ENCODE data around the gene KIF21B.
A peak's percentile ranks its signal among the peaks of the same experiment; 100 is the strongest.

The KIF21B gene

DNA sequence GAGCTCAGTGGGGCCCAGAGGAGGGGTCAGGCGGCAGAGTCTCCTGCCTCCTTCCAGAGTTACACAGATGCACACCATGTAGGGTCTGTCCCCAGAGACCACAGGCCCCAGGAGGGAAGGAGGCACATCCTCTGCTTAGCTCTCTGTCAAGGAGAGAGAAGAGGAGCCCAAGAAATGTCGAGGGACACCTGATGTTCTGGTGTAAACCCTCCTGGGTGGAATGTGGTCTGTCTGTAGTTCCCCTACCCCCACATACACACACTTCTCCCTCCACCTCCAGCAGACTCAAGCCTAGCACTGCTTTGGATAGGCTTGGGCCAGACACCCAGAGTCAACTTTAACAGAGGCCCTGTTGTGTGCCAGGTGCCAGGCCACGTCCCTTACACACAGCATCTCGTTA lies 34.2 kb downstream of the KIF21B start:
- DNase-seq = no peak

DNA sequence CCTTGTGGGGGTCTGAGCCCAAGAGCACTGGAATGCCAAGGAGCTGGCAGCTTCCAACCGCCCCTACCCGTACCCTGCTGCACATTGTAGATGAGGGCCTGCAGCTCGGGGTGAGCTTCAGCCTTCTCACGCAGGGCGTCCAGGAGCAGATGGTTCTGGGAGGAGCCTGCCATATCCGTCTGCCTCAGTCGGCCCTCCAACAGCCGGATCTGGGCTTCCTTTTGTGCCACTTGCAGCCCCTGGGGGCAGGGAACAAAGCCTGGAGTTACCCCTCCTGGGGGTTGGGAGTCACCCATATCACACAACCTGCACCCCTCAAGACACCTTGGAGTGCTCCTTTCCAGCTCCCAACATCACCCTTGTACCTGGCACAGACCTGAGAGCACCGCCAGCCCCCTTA lies 34.8 kb downstream of the KIF21B start:
- no peak for DNase-seq

DNA sequence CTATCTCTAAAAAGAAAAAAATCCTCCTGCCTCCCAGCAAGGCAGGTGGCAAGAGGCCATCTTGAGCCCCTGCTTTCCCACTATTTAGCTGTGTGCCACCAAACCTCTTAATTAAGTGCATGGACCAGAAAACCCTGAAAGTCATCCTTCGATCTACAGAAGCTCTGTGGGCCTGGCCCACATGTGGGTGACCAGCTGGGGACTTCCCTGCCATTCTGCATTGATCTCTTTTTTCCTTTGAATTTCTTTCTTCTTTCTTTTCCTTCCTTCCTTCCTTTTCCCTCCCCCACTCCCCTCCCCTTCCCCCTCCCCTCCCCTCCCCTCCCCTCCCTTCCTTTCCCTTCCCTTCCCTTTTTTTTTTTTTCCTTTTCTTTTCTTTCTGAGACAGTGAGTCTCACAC lies 38.0 kb downstream of the KIF21B start:
- DNase-seq = no peak

DNA sequence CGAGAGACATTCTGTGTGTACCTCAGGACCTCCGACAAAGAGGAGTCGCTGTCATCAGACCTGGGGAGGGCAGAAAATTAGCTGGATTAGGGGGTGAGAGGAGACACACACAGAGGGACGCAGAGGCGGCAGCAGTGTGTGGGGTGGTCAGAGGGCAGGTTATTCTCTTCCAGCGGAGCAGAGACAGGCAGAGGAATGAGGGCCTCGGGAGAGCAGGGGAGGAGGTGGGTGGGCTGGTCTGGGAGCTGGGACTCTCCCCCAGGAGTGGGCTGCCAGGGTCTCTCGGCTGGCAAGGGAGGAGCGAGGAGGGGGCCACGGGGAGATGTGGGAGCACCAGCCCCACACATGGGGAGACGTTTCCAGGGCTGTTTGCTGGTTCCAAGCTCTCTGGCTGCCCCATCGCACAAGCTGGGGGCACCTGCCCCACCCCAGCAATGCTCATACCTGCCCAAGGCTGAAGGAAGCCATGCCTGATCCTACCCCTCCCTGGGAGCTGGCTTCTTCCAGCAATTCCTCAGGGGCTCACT lies 40.4 kb downstream of the KIF21B start:
- DNase-seq = no peak

DNA sequence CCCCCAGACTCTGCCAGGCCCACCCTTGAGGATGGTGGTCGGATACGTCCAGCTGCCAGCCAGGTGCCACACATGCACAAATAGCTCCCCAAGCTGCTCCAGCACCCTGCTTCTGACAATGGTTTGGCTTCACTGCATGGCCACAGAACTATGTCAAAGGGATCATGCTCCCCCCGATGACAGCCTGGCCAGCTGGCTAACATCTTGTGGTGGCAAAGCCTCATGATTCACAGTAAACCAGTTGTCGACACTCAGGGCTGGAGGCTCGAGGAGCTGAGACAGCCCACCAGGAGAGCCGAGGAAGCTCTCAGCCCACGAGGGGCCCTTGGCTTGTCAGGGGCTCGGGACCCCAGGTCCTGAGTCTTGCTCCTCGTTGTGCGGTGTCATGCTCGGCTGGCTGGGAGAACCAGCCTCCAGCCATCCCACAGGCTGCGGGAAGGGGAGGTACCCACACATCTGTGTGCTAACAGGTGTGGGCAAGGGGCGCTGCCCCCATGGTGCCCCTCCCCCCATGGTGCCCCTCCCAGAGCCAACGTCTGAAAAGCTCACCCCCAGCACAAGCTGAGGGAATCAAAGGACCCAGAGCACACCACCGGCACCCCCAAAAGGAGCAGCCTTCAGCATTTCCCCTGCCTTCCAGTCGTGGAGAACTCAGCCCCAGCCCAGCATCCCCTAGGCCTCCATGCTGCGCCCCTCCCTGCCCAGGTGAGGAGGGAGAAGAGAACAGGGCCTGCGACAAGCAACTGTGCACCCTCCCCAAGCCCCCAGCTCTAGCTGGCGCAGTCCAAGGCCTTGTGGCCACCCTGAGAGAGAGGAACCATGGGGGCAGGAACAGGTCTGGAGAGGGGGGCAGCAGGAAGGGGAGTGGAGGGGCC lies 41.2 kb downstream of the KIF21B start:
- no peak for DNase-seq

DNA sequence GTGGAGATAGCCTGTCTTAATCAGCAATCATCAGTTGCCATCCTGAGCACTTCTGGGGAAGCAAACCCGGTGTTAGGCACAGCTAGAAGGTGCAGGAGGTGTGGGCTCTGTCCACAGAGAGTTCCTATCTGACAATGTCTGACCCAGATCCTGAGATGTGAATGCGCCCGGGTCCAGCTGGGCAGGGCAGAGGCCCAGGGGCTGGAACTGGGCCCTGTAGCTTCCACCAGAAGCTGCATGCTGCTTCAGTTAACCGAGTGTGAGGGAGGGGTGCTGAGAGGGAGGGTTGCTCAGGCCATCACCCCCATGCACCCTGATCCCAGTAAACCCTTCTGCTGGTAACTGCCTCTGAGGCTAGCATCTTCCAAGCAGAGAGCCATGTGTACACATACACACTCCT lies 42.2 kb downstream of the KIF21B start:
- DNase-seq = no peak

DNA sequence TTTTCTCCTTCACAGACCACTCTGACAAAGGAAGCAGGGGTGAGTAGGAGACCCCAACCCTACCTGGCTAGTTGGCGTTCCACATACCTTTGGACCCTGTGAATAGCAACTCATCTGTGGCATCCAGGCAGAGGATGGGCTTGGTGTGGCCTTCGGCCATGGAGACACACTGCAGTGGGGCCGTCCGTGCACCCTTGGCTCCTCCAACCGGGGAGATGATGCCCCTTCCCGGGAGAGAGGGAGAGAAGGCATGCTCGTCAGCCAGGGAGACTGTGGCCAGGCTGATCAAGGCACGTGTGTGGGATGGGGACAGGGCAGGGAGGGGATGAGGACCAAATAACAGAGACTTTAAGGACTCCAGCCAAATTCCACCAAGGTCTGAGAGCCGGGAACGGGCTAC lies 42.6 kb downstream of the KIF21B start:
- no peak for DNase-seq

DNA sequence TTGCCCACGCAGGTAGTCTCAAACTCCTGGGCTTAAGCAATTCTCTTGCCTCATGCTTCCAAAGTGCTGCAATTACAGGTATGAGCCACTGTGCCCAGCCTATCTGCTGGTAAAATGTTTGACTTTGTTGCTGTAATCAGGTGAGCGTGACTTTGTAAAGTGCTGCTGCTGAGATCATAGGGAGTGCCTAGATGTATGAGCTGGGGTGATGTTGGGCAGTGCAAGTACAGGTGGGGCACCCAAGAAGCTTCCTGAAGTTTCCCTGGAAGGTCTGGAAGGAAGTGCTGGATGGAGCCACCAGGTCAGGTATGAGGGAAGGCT lies 43.1 kb downstream of the KIF21B start:
- DNase-seq = no peak

DNA sequence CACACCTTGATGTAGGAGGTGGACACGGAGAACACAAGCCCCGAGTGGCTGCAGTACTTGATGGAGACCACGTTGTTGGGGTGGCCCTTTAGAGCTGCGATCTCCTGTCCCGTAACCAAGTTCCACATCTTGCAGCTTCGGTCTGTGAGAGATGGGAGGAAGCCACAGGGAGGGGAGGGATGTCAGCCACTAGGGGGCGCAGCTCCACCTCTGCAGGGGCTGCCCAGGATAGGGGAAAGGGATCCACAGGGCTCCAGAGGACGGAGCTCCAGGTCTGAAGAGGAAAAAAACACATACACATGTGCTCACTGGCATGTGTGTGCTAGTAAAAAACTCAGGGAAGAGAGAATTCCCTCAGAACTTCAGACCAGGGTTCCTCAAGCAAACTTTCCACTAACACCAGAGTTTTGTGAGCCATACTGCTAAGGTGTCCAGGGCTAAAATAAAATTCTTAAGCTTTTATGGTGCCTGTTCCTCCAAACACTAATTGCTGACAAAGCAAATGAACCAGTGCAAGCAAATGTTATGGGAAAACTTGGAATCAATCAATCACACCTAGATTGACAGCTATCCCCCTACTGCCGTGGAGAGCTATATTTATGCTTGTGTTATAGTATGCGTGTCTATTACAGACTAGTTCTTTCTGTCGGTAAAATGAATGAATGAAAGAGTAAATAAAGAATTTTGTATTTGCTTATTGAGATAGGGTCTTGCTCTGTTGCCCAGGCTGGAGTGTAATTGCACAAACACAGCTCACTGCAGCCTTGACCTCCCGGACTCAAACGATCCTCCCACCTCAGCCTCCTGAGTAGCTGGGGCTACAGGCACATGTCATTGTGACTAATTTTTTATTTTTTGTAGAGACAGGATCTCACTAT lies 43.7 kb downstream of the KIF21B start:
- peak; percentile 79 for DNase-seq

DNA sequence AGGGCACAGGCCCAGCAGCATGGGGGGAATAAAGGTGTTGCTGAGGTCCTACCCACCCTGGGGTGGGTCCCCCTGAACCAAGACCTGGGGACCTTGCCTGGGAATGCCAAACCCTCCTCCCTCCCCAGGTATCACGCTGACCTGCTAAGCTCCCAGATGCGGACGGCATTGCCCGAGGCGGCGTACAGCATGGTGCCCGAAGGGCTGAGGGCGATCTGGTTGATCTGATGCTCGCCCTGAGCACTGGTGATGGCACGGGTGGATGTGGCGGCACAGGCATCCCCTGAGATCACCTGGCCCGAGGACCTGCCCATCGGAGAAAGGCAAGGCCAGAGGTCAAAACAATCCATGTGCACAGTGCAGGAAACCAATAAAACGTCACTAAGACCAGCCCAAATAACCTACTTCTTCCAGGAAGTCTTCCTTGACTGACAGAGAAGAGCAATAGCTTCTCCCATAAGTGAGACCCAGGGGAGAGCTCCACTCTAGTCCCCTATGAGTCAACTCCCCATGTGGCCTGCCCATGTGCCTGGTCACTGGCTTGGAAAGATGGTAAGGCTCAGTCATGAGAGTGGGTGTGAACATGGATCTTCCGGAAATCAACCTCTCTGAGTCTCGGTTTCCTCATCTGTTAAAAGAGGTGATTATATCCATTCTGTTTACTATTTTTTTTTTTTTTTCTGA lies 46.3 kb downstream of the KIF21B start:
- no peak for DNase-seq

DNA sequence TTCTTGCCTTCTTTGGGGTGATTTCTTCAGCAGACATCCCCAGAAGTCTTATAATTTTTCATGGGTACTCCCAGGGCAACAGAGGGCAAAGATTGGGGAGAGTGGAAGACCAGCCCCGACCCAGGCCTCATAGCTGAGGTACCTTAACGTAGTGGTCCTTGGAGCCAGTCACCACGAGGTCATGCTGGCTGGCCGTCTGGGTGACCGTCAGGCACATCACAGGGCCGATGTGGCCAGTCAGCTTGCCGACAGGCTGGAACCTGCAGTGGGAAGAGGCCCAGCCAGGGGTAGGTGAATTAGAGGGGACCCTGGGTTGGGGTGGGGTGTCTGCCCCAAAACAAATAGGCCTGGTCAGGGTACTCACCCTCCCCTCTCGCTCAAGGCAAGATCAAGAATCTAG lies 46.9 kb downstream of the KIF21B start:
- no peak for DNase-seq

DNA sequence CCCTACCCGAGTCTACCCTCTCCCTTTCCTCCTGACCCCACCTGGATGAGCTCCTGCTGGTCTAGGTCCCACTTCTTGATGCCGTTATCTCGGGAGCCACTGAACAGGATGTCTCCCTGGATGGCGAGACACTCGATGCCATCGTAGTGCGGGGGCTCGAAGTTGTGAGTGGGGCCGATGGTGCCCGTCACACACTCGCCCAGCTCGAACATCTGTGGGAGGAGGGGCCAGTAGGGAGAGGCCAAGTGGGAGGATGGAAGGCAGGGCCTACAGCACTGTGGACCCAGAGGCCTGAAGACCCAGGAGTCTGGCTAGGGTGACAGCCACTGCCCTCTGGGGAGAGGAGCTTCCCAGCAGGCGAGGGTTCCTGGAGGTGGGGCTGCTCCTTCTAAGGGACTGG lies 48.1 kb downstream of the KIF21B start:
- no peak for DNase-seq

DNA sequence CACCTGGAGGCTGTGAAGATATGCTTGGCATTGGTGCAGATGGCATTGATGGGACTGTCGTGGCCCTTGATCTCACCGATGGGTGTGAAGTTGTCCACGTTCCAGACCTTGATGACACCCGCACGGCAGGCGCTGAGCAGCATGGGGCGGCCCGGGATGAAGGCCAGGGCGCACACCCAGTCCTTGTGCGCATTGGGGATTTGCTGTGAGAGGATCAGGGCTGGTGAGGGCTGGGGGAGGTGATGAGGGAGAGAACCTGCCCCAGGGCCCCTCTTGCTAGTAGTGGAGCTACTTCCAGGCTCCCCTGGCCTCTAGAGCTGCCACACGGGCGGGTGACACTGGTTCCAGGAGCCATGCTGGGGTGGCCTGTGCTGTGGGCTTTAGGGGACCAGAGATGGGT lies 48.8 kb downstream of the KIF21B start:
- no peak for DNase-seq

DNA sequence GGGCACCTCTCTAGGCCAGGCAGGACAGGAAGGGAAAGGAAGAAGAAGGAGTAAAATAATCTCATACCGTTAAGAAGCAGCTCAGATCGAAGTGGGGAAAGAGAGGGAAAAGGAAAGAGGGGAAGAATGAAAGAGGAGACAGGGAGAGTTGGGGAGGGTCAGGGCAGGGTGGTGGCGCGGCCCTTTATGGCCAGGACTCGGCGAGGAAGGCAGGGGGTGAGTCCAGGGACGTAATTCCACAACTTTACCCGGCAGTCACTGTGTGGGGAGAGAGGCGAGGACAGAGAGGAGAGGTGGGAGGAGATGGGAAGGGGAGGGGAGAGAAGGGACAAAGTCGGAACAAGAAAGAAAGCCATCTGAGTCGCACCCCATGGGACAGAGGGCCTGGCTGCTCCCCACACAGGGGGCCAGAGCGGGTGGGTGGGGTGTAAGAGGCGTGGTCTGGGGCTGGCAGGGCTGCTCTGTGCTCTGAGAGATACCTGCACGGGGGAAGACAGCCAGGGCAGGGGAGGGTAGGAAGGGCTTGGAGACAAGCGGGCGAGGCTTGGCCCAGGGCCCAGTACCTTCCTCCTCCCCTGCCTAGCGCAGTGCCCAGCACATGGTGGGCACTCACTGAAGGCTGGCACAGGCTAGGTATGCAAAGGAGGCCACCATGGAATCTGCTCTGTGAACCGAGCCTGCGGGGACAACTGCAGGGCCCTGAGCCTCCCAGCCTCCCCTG lies 49.4 kb downstream of the KIF21B start:
- DNase-seq = peak; percentile 63

DNA sequence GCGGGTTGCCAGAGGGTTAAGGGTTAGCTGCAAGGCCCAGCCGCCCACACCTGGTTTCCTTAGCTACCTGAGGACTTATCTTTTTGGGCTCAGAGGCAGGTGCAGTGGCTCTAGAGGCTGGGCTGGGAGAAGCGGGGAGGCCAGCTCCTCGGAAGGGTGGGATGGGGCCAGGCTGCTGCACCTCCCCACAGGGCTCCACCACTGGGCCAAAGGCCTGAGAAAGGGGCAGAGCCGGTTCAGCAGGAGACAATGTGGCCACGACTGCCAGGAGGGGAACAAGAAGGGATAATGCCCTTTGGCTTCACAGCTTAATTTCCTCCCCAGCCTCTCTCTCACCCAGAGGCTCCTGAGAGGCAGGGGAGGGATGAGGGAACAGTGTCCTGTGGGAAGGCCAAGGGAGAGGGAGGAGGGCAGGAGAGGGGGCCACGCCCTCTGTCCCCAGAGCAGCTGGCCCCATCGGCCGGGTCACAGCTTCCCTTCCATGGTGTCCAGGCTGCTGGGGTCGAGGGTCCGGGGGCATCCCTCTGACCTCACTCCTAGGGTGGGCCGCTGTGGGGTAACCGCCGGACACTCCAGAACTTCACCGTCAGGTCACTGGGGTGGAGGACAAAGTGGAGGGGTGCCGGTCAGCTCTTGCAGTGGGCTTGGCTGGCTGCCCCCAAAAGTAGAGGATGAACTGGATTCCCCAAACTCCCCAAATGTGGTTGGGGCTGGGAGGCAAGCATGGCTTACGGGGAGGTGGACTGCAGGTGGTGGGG lies 50.4 kb downstream of the KIF21B start:
- DNase-seq = no peak

DNA sequence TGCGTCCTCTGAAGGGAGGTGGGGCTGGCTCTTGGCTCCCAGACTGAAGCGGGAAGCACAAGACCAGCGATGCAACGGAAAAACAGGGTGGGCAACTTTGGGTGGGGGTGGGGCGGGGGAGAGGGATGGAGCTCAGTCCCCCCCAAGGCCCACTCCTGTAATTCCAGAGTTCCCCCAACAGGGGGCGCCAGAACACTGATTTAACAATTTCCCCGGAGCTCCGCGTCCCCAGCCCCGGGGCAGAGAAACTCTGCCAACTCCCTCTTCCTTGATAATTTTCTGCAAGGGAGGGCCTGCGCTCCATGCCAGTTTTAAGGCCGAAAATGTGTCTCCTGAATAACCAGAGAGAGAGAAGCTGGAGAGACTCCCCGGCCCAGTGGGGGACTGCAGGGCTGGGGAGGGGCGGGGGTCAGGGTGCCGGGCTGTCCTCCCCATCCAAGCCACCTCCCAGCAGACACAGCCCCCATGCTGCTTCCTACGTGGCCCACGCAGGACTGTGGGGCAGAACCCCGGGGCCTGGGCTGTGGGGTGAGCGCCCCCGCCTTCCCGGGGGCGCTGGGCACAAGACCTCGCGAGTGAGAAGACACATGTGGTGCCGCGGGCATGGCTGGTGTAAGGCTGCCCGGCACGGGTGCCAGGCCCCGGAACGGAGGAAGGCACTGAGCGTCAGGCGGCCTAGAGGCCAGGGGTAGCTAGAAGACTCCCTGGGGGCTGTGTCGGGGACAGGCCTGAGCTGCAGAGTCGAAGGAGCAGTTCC lies 51.4 kb downstream of the KIF21B start:
- peak; percentile 51 for DNase-seq

DNA sequence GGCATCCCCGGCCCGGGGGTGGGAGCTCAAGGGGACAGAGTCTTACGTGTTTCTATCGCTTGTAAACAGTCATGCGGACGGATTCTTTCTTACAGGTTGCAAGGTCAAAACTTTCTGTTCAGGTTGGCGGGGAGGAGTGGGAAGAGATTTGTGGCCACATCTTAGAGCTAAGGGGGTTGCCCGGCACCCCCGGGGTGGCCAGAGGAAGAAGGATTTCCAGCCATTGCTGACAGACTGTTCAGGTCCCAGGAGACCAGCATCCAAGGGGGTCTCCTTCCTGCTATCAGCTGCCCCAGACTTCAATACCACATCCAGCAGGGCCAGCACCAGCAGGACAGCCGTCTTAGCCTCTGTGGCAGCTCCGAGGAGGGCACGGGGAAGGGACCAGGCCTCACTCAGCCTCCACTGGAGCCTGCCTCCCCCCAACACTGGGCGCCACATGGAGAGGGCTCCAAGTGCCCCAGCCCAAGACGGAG lies 52.0 kb downstream of the KIF21B start:
- no peak for DNase-seq

DNA sequence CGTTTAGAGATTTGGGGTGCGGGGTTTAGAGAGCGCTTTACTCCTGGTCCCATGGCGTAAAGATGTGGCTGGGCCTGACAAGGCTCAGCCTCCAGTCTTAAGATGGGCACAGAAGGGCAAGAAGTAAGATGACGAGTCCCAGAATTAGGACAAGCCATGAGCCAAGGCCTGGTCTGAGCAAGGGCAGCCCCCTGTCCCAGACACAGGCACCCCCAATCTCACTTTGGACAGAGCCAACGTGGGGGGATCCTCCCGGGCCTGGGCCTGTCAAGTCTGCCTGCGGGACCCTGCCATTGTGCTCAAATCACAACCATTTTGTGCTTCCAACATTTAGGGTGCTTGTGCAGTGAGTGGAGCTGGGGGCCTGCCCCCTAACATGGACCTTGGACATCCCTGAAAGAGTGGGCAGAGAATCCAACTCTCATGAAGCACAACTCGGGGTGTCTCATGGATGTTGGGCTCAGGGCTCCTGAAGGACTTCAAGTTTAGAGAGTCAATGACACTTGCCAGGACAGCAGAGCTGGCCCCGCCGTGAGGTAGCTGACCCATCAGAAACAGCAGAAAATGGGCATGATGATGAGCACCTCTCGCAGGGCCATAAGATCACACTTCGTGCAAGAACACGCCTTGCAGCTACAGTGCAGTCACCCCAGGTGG lies 52.6 kb downstream of the KIF21B start:
- DNase-seq = no peak

DNA sequence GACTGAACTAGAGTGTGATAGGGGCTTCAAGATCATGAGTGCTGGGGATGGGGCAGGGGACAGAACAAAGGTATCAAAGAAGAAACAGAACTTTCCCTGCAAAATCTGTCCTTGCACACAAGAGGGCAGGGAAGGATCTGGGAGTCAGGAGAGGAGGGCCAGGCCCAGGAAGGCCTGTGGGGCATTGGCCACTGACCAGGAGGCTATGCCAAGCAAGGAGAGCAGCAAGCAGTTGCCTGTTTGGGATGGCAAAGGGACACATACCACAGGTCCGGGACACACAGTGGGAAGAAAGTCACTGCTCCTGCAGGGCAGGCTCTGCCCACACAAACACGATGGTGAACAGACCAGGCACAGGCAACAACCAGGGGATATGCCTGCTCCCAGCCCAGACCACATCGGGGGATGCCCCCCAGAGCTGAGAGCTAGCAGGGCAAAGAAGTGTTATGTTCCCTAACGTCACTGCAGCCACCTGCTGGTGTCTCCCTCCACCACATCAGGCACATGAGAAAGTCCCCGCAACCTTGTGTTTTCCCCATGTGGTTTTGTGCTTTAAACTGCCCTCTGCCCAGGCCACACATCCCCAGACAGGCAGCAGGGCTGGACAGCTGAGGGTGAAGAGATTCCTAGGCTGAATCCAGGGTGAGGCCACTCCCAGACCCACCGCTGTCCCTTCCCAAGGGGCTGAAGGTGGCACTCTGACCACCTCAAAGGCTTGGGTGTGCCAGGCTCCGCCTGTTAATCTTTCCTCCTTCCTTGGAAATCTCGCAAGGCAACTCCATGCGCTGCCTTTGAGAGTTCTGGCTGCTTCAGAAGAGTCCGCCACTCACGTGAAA lies 53.6 kb downstream of the KIF21B start:
- DNase-seq = no peak

All from RPMI8226 (cell line).